Esophagus squamous epithelium (tissue), 4 donors: ENCODE data around the gene AP3B2.
"Not testable (repeated sequence)": the region's sequence is repeated elsewhere in the genome, so short reads cannot be mapped to it uniquely, and the experiment has no call there.

Experiments
- POLR2A ChIP-seq, 4 donors: fragments of 450-650 bp; IDR thresholded peaks; one replicate each; pipeline ENCODE4 v1.6.1; 2017; ENCODE audit warnings: antibody characterized with exemption in 4 of 4, mild to moderate bottlenecking in 4 of 4, moderate library complexity in 3 of 4
- TF ChIP-seq, protein P1 (sequence below), 6 experiments: fragments of 450-650 bp in 4 of 6; fragments of 200-600 bp in 2 of 6; sonication (generic) in 2 of 6; IDR thresholded peaks; one replicate each; pipeline ENCODE4 v1.5.1; 2016 to 2019; ENCODE audit warnings: antibody characterized with exemption in 6 of 6, mild to moderate bottlenecking in 4 of 6, moderate library complexity in 4 of 6

DNA sequence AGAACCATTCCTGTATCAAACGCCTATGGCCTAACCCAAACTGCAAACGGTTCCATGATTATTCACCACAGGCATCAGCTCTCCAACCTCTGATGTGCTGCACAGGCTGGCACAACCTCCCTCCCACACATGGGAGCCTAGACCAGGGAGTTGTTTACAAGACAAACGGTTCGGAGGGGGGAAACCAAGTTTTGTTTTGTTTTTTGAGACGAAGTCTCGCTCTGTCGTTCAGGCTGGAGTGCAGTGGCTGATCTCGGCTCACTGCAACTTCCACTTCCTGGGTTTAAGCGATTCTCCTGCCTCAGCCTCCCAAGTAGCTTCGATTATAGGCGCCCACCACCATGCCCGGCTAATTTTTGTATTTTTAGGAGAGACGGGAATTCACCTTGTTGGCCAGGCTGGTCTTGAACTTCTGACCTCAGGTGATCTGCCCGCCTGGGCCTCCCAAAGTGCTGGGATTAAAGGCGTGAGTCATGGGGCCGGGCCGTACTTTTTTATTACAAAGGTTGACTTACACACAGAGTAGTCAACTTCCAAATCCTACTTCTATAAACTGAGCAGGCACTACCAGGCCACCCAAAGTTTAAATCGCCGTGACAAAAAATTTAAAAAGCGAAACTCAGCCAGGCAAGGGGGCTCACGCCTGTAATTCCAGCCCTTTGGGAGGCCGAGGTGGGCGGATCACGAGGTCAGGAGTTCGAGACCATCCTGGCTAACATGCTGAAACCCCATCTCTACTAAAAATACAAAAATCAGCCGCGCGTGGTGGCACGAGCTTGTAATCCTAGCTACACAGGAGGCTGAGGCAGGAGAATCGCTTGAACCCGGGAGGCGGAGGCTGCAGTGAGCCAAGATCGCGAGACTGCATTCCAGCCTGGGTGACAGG is 64.5 kb downstream of the AP3B2 start:
- TF ChIP-seq, protein P1, sequence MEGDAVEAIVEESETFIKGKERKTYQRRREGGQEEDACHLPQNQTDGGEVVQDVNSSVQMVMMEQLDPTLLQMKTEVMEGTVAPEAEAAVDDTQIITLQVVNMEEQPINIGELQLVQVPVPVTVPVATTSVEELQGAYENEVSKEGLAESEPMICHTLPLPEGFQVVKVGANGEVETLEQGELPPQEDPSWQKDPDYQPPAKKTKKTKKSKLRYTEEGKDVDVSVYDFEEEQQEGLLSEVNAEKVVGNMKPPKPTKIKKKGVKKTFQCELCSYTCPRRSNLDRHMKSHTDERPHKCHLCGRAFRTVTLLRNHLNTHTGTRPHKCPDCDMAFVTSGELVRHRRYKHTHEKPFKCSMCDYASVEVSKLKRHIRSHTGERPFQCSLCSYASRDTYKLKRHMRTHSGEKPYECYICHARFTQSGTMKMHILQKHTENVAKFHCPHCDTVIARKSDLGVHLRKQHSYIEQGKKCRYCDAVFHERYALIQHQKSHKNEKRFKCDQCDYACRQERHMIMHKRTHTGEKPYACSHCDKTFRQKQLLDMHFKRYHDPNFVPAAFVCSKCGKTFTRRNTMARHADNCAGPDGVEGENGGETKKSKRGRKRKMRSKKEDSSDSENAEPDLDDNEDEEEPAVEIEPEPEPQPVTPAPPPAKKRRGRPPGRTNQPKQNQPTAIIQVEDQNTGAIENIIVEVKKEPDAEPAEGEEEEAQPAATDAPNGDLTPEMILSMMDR (IDR thresholded peaks at IDR 0.05): not testable (repeated sequence)
- not testable (repeated sequence) for TF ChIP-seq POLR2A (IDR thresholded peaks at IDR 0.05)
